HTR-8/SVneo (cell line): ENCODE results near the gene MAGEF1.
A peak's percentile ranks its signal among the peaks of the same experiment; 100 is the strongest.

ENCODE experiments used
- DNase-seq: peaks from one replicate; pipeline ENCODE4 v3.0.0; 2011; ENCODE audit warnings: low spot score, mixed read lengths; ENCODE audit not compliant: insufficient read length
- FAIRE-seq: peaks from 2 replicates; lab custom pipeline; 2011; peaks lifted over from hg19 to GRCh38; lab: Jason Lieb, UNC

Gene MAGEF1

GRCh38 chr3:184674626-184675025, 37.2 kb downstream of the MAGEF1 start:
- DNase-seq (no peak), FAIRE-seq (no peak)

GRCh38 chr3:184672977-184673870, 38.6 kb downstream of the MAGEF1 start:
- FAIRE-seq = no peak
- no peak for DNase-seq

- FAIRE-seq = no peak
- DNase-seq = no peak
Measured at GRCh38 chr3:184672335-184672734, 39.5 kb downstream of the MAGEF1 start.

- FAIRE-seq (no peak), DNase-seq (no peak)
Measured at GRCh38 chr3:184670091-184670602, 41.7 kb downstream of the MAGEF1 start.

GRCh38 chr3:184669578-184669977, 42.3 kb downstream of the MAGEF1 start:
- DNase-seq (no peak), FAIRE-seq (no peak)

GRCh38 chr3:184666442-184666841, 45.4 kb downstream of the MAGEF1 start:
- FAIRE-seq = no peak
- no peak for DNase-seq

GRCh38 chr3:184665101-184665500, 46.8 kb downstream of the MAGEF1 start:
- FAIRE-seq (no peak), DNase-seq (no peak)

- FAIRE-seq (peak; percentile 4), DNase-seq (no peak)
Measured at GRCh38 chr3:184663756-184664155, 48.1 kb downstream of the MAGEF1 start.

- FAIRE-seq = no peak
Measured at GRCh38 chr3:184663356-184663755, 48.5 kb downstream of the MAGEF1 start.

GRCh38 chr3:184662187-184662586, 49.7 kb downstream of the MAGEF1 start:
- DNase-seq (no peak), FAIRE-seq (no peak)

More at GRCh38 chr3:184663356-184663755, 48.5 kb downstream of the MAGEF1 start:
- DNase-seq = no peak

GRCh38 chr3:184660931-184661330, 50.9 kb downstream of the MAGEF1 start:
- no peak for FAIRE-seq
- no peak for DNase-seq
